CD4-positive, alpha-beta T cell treated with Interleukin-17A for 4 hours (primary cell): ENCODE results near the gene UNK.
"Not testable (repeated sequence)": the region's sequence is repeated elsewhere in the genome, so short reads cannot be mapped to it uniquely, and the experiment has no call there.

Experiments used
- DNase-seq: peaks from one replicate; pipeline ENCODE4 v3.0.0-alpha.2; 2020; ENCODE audit warnings: mixed read lengths

Gene UNK

GRCh38 chr17:75755205-75755901, 29.3 kb upstream of the UNK start:
- no peak for DNase-seq

- DNase-seq, result no peak
These were observed 28.6 kb upstream of the UNK start for GRCh38 chr17:75755990-75756389.

DNA sequence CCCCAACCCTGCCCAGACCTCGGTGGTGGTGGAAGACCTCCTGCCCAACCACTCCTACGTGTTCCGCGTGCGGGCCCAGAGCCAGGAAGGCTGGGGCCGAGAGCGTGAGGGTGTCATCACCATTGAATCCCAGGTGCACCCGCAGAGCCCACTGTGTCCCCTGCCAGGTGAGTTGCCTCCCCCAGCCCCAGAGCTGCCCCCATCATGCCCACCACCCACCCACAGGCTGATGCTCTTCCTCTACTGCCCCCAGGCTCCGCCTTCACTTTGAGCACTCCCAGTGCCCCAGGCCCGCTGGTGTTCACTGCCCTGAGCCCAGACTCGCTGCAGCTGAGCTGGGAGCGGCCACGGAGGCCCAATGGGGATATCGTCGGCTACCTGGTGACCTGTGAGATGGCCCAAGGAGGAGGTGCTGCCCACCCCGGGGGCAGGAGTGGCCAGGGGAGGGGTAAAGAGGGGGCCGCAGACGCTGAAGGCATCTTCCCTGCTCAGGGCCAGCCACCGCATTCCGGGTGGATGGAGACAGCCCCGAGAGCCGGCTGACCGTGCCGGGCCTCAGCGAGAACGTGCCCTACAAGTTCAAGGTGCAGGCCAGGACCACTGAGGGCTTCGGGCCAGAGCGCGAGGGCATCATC, 28.0 kb upstream of the UNK start:
- no peak for DNase-seq

DNA sequence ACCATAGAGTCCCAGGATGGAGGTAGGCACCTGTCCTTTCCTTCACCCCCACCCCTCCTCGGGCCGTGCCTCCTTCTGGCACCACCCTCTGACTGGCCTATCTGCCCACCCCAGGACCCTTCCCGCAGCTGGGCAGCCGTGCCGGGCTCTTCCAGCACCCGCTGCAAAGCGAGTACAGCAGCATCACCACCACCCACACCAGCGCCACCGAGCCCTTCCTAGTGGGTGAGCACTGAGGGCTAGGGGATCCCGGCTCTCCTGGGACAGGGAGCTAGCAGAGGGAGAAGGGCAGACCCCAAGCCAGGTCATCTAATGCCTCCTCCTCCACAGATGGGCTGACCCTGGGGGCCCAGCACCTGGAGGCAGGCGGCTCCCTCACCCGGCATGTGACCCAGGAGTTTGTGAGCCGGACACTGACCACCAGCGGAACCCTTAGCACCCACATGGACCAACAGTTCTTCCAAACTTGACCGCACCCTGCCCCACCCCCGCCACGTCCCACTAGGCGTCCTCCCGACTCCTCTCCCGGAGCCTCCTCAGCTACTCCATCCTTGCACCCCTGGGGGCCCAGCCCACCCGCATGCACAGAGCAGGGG, 27.4 kb upstream of the UNK start:
- no peak for DNase-seq

- DNase-seq, result no peak
These were observed 26.3 kb upstream of the UNK start for GRCh38 chr17:75758131-75758905.

GRCh38 chr17:75759457-75759856, 25.1 kb upstream of the UNK start:
- DNase-seq, result no peak

- not testable (repeated sequence) for DNase-seq
These were observed 24.5 kb upstream of the UNK start for GRCh38 chr17:75759978-75760640.

DNA sequence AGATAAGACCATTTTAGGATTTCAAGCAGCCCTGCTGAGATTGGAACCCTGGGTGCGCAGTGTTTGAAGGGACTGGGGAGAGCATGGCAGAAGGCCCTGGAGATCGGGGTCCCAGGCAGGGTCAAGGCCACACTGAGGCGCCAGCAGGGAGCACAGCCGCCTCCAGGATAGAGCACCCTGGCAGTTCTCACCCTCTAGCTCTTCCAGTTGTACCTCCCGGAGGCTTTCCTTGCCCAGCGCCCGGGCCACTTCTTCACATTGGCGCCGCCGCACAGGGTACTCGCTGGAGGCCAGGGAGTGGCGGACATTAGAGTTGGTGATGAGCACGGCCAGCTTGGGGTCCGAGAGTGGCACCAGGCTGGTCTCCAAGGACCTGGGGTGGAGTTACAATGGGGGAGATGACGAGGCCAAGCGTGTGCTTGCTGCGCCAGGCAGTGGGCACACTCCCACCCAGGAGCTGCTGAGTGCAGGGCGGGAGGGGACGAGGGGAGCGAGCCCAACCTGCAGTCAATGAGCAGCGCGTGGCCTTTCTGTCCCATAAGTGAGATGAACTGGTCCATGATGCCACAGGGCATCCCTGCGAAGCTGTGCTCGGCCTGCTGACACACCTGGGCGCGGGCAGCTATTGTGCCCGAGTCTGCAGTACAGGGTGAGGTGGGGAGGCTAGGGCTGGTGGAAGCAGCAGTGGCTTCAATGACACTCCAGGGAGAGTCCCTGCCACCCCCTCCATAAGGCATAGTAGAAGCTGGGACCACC, 21.9 kb upstream of the UNK start:
- no peak for DNase-seq

DNA sequence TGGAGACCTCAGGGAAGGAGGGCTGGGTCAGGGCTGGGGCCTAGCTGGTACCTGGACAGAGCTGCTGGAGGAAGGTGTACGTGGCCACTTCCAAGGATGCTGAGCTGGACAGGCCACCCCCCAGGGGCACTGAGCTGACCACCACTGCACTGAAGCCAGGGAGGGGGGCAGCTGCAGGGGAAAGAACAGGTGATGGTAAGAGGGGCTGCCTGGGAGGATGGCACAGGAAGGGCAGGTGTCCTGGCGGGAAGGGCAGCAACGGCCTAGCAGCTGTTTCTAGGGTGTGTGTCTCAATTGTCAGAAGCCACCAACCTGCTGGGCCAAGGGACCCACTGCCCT, 21.4 kb upstream of the UNK start:
- DNase-seq, result no peak

DNA sequence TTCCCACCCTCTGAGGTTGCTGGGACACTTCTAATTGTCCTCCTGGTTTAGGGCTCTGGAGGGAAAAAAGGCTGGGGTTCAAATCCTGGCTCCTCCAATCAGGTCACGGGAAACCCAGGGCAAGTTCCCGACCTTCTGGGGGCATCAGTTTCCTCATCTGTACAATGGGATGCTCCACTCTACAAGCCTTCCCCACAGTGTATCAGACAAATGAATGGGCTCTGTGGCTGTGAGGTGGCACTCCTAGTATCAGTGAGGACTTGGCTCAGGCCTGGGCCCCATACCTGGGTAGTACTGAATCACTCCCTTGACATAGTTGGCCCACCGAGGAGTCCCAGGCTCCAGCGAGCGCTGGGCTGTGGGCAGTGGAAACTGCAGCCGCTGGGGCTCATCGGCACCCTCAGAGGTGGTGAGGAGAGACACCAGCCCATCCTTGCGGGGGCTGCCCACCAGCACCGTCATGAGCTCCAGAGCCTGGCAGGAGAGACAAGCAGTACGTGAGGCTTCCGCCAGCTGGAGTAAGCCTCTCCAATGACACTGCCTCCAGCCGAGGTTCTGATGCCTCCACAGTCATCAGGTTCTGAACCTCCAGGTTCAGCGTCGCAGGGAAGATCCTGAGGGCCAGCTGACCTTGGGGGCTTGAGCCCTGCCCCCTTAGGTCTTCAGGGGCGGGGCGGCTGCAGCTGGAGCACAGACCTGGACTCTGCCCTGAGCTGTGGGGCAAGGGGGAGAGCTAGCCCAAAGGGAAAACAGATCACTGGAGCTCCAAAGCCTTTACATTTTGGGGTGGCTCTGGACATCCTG, 20.8 kb upstream of the UNK start:
- no peak for DNase-seq

- DNase-seq, result no peak
These were observed 20.2 kb upstream of the UNK start for GRCh38 chr17:75764417-75764710.

- DNase-seq, result peak; percentile 84
These were observed 19.7 kb upstream of the UNK start, which contains the start of gene GALK1 for GRCh38 chr17:75764711-75765421. Gene GALK1 (minus strand): TSS chr17:75765192. CDS start chr17:75765136, 56 bp downstream.

- DNase-seq, result no peak
These were observed 18.6 kb upstream of the UNK start for GRCh38 chr17:75765981-75766380.

- no peak for DNase-seq
These were observed 16.7 kb upstream of the UNK start for GRCh38 chr17:75767881-75768280.

- DNase-seq, result no peak
These were observed 15.1 kb upstream of the UNK start for GRCh38 chr17:75769536-75769935.

DNA sequence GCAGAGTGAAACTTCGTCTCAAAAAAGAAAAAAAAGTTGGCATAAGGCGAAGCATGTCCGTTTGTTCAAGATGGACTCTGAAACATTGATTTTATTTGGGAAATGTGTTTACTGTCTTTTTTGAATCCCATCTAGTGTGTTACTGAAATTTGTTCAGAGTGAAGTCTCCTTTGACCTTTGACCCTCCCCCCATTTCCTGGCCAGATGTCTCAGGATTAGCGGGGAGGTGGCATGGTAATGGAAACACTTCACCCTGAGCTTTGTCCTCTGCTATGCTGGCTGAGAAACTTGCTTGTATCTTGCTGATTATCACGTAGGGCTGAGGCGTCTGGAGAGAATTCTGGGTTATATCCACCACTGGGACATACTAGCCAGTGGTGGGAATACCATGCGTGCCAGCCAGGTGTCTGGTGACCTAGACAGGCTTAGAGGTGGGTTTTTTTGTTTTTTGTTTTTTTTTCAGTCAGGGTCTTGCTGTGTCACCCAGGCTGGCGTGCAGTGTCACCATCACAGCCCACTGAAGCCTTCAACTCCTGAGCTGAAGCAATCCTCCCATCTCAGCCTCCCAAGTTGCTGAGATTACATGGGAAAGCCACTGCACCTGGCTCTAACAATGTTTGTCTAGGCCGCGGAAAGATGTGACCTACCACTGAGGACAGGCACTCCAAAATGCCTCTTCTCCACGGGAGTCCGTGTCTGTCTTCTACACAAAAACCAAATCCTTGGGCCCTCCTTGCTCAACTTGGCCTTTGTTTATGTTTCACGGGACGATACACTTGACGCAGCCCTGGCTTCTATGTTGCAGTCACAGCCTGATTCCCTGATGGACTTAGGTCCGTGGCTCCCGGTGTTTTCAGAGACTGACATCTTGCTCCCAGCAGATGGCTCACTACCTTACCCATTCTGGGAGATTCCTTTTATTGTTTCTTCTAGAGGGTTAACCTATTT, 13.0 kb upstream of the UNK start:
- no peak for DNase-seq

GRCh38 chr17:75773121-75773807, 11.3 kb upstream of the UNK start:
- no peak for DNase-seq

DNA sequence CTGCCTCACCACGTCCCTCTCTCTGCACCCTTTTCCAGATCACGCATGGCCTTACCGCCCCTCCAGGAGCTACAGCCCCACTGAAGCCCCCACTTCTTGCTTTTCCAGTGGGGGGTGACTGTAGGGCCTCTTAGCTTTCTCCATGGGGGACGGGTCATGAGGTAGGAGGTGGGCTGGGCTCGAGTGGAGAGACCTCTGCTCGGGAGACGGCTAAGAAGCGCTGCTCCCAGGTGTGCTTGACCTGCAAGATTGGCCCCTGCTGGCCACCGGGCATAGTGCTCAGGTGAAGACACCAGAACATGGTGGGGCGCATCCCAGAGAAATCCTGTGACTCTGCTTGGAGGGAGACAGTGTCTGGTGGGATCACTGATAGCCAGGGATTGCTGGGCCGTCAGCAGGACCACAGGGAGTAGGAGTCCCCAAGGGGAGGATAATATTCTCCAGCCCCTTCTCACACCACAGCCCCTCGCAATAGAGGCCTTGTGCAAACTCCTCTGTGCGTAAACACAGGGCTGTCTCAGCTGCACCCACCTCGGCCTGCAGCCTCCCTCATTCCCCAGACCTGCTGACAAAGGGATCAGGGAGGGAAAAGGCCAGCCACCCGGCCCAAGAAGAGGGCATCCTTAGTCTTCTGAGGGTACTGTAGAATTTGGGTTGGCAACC, 10.7 kb upstream of the UNK start:
- no peak for DNase-seq
